ENCODE measurements around the gene ARL5C. TPM values are rescaled to one million over a fixed set of nuclear protein-coding genes. Genes with fewer than 3 reads are reported as not detected.
"Not testable (repeated sequence)": the region's sequence is repeated elsewhere in the genome, so short reads cannot be mapped to it uniquely, and the experiment has no call there.

The ARL5C gene
- total RNA-seq, 1 donor from 2014 or later = not detected

DNA sequence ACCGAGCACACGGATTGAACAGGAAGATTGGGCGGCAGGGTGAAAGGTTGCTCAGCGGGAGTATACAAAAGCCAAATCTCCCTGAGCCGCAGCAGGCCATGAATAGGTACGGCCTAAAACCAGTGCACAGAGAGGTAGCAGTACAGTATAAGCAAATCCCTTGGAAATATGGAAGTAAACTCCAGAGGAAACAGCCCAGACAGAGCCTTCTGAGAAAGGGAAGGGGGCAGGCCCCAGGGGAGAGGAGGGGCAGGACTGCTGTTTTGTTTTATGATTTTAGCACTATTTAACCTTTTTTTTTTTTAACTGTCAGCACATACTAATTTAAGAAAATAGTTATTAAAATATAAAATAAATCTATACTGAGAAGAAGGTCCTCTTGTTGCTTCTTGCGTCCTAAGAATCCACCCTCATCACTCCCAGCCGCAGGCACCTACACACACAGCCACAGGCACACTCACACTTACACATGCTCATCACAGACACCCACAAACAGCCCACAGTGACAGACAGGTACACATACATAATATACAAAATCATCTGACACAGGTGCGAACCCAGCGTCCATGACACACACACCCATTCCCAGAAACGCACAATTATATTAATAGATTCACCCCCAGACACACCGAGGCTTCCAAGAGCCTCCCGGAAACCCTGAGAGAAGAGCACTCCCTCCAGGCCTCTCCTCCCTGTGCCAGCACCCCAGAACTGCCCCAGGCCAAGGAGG is 27.4 kb downstream of the ARL5C start:
- H3K4me3 Mint-ChIP-seq = no peak overlapping the region
- TF ChIP-seq, protein P1, sequence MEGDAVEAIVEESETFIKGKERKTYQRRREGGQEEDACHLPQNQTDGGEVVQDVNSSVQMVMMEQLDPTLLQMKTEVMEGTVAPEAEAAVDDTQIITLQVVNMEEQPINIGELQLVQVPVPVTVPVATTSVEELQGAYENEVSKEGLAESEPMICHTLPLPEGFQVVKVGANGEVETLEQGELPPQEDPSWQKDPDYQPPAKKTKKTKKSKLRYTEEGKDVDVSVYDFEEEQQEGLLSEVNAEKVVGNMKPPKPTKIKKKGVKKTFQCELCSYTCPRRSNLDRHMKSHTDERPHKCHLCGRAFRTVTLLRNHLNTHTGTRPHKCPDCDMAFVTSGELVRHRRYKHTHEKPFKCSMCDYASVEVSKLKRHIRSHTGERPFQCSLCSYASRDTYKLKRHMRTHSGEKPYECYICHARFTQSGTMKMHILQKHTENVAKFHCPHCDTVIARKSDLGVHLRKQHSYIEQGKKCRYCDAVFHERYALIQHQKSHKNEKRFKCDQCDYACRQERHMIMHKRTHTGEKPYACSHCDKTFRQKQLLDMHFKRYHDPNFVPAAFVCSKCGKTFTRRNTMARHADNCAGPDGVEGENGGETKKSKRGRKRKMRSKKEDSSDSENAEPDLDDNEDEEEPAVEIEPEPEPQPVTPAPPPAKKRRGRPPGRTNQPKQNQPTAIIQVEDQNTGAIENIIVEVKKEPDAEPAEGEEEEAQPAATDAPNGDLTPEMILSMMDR (conservative IDR thresholded peaks at IDR 0.05) = no peak

DNA sequence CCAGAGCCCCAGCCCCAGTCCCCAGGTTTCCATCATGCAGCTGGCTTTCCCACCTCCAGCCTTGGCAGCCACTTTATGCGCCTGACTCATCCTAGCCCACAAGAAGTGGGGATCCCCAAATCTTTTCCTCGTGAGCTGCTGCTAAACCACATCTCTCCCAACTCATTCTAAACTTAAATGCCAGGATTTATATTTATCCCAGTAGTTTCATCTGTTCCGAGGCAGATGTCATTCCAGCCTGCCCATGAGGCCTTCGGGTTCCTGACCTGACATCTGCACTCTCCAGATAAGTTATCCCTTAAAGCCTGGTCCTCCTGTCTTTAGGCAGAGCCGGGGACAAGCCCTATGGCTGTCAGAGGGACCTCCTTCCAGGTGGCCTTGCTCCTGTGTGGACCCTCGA is 31.1 kb downstream of the ARL5C start:
- Mint-ChIP-seq H3K4me3 (no peak overlapping the region), H3K27me3 (ENCODE audit: low read depth) (no peaks in the 10 kb centered on the region), H3K27ac (ENCODE audit: unreplicated experiment) (no peak overlapping the region), H3K4me1 (peaks cover 6% of the 10 kb centered on the region), H3K9me3 (no peaks in the 10 kb centered on the region), H3K36me3 (ENCODE audit: low read depth) (no peaks in the 10 kb centered on the region)
- no peak for DNase-seq (ENCODE audit: low read depth, low spot score)
- TF ChIP-seq, protein P1 (conservative IDR thresholded peaks at IDR 0.05) = no peak

More for the DNA sequence above, 27.4 kb downstream of the ARL5C start:
- H3K36me3 Mint-ChIP-seq (ENCODE audit: low read depth) = no peaks in the 10 kb centered on the region
- H3K27me3 Mint-ChIP-seq (ENCODE audit: low read depth) = no peaks in the 10 kb centered on the region
- H3K9me3 Mint-ChIP-seq = no peaks in the 10 kb centered on the region
- H3K4me1 Mint-ChIP-seq = peaks cover 6% of the 10 kb centered on the region
- no peak for DNase-seq (ENCODE audit: low read depth, low spot score)
- H3K27ac Mint-ChIP-seq (ENCODE audit: unreplicated experiment) = no peak overlapping the region

DNA sequence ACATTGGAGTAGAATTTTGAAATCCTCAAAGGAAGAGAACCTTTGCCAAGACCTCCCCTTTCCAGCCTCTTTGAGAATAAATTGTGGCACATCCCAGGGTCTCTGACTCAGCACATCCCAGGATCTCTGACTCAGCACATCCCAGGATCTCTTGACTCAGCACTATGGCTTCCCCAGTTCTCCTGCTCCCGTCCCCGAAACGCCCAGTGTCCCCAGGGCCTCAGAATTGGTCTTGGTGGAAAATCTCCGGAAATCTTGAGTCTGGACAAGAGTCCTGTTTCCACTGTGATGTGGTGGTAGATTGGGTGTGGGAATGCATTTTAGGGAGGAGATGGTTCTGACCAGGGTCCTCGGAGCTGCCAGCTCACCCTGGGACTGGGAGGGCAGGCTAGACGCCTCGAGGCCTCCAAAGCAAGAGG is 33.8 kb downstream of the ARL5C start:
- no peaks in the 10 kb centered on the region for H3K9me3 Mint-ChIP-seq
- H3K27me3 Mint-ChIP-seq (ENCODE audit: low read depth) = no peaks in the 10 kb centered on the region
- H3K36me3 Mint-ChIP-seq (ENCODE audit: low read depth) = no peaks in the 10 kb centered on the region
- TF ChIP-seq, protein P1 (conservative IDR thresholded peaks at IDR 0.05) = no peak
- H3K4me3 Mint-ChIP-seq = no peak overlapping the region
- no peak overlapping the region for H3K27ac Mint-ChIP-seq (ENCODE audit: unreplicated experiment)
- H3K4me1 Mint-ChIP-seq = peaks cover 3% of the 10 kb centered on the region
- no peak for DNase-seq (ENCODE audit: low read depth, low spot score)

DNA sequence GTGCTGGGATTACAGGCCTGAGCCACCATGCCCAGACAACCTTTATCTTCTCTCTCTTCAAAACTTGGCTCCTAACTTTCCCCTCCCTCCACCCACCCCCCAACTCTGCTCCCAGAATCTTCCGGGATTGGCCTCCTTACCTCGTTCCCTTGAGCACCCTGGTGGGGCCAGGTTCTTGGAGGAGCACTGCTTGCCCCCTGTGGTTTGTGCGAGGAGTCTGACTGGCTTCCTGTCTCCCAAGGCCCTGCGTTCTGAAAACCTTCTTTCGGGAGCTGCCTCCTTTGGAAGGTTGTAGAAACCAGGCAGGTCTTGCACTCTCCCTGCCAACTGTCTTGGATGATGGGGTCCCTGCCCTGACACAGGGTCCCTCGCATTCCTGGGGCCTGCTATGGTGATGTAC is 34.3 kb downstream of the ARL5C start:
- Mint-ChIP-seq H3K27ac (ENCODE audit: unreplicated experiment) (no peak overlapping the region), H3K27me3 (ENCODE audit: low read depth) (no peaks in the 10 kb centered on the region), H3K36me3 (ENCODE audit: low read depth) (no peaks in the 10 kb centered on the region), H3K4me3 (no peak overlapping the region), H3K4me1 (no peaks in the 10 kb centered on the region), H3K9me3 (no peaks in the 10 kb centered on the region)
- TF ChIP-seq, protein P1 (conservative IDR thresholded peaks at IDR 0.05) = no peak
- DNase-seq (ENCODE audit: low read depth, low spot score) = no peak

DNA sequence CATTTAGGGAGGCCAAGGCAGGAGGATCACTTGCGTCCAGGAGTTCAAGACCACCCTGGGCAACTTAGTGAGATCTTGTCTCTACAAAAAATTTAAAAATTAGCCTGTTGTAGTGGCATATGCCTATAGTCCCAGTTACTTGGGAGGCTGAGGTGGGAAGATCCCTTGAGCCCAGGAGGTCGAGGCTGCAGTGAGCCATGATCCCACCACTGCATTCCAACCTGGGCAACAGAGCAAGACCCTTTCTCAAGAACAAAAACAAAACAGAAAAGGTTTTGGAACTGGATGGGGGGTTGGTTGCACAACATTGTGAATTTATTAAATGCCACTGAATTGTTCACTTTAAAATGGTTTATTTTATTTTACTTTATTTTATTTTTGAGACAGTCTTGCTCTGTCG is 35.8 kb downstream of the ARL5C start:
- no peak overlapping the region for H3K27ac Mint-ChIP-seq (ENCODE audit: unreplicated experiment)
- TF ChIP-seq, protein P1 (conservative IDR thresholded peaks at IDR 0.05) = no peak
- no peaks in the 10 kb centered on the region for H3K9me3 Mint-ChIP-seq

DNA sequence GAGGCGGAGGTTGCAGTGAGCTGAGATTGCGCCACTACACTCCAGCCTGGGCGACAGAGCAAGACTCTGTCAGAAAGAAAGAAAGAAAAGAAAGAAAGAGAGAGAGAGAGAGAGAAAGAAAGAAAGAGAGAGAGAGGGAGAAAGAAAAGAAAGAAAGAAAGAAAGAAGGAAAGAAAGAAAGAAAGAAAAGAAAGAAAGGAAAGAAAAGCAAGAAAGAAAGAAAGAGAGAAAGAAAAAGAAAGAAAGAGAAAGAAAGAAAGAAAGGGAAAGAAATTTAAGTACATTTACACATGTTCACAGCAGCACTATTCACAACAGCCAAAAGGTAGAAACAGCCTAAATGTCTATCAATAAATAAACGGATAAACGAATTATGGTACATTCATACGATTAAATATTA is 36.4 kb downstream of the ARL5C start:
- H3K4me3 Mint-ChIP-seq; DNase-seq (ENCODE audit: low read depth, low spot score); H3K4me1 Mint-ChIP-seq; H3K27me3 Mint-ChIP-seq (ENCODE audit: low read depth); H3K27ac Mint-ChIP-seq (ENCODE audit: unreplicated experiment); H3K9me3 Mint-ChIP-seq; H3K36me3 Mint-ChIP-seq (ENCODE audit: low read depth): not testable (repeated sequence)

More for the DNA sequence above, 35.8 kb downstream of the ARL5C start:
- H3K27me3 Mint-ChIP-seq (ENCODE audit: low read depth) = no peaks in the 10 kb centered on the region
- no peak for DNase-seq (ENCODE audit: low read depth, low spot score)
- no peak overlapping the region for H3K4me3 Mint-ChIP-seq
- no peaks in the 10 kb centered on the region for H3K4me1 Mint-ChIP-seq
- H3K36me3 Mint-ChIP-seq (ENCODE audit: low read depth) = no peaks in the 10 kb centered on the region
